Measurements from ENCODE around the gene FADS3. TPM values are rescaled to one million over a fixed set of nuclear protein-coding genes. Genes with fewer than 3 reads are reported as not detected.
A peak's percentile ranks its signal among the peaks of the same experiment; 100 is the strongest.

The FADS3 gene
- total and polyA plus RNA-seq, 2 of the 13 experiments (the other 11 are each of a cell fraction or from before 2014, with no cell fraction given): 13.4 to 23.2 TPM

- TF ChIP-seq, protein P1, sequence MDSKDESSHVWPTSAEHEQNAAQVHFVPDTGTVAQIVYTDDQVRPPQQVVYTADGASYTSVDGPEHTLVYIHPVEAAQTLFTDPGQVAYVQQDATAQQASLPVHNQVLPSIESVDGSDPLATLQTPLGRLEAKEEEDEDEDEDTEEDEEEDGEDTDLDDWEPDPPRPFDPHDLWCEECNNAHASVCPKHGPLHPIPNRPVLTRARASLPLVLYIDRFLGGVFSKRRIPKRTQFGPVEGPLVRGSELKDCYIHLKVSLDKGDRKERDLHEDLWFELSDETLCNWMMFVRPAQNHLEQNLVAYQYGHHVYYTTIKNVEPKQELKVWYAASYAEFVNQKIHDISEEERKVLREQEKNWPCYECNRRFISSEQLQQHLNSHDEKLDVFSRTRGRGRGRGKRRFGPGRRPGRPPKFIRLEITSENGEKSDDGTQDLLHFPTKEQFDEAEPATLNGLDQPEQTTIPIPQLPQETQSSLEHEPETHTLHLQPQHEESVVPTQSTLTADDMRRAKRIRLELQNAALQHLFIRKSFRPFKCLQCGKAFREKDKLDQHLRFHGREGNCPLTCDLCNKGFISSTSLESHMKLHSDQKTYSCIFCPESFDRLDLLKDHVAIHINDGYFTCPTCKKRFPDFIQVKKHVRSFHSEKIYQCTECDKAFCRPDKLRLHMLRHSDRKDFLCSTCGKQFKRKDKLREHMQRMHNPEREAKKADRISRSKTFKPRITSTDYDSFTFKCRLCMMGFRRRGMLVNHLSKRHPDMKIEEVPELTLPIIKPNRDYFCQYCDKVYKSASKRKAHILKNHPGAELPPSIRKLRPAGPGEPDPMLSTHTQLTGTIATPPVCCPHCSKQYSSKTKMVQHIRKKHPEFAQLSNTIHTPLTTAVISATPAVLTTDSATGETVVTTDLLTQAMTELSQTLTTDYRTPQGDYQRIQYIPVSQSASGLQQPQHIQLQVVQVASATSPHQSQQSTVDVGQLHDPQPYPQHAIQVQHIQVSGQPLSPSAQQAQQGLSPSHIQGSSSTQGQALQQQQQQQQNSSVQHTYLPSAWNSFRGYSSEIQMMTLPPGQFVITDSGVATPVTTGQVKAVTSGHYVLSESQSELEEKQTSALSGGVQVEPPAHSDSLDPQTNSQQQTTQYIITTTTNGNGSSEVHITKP (CRISPR knock-in tag; IDR thresholded peaks at IDR 0.05; ENCODE audit: low read depth): peak; percentile 80
- TF ChIP-seq, protein P2, sequence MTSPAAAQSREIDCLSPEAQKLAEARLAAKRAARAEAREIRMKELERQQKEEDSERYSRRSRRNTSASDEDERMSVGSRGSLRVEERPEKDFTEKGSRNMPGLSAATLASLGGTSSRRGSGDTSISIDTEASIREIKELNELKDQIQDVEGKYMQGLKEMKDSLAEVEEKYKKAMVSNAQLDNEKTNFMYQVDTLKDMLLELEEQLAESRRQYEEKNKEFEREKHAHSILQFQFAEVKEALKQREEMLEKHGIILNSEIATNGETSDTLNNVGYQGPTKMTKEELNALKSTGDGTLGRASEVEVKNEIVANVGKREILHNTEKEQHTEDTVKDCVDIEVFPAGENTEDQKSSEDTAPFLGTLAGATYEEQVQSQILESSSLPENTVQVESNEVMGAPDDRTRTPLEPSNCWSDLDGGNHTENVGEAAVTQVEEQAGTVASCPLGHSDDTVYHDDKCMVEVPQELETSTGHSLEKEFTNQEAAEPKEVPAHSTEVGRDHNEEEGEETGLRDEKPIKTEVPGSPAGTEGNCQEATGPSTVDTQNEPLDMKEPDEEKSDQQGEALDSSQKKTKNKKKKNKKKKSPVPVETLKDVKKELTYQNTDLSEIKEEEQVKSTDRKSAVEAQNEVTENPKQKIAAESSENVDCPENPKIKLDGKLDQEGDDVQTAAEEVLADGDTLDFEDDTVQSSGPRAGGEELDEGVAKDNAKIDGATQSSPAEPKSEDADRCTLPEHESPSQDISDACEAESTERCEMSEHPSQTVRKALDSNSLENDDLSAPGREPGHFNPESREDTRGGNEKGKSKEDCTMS (CRISPR knock-in tag; conservative IDR thresholded peaks at IDR 0.05): no peak
- TF ChIP-seq ZKSCAN1 (IDR thresholded peaks at IDR 0.05; ENCODE audit: low read length): no peak
- no peak for TF ChIP-seq RORA (CRISPR knock-in tag; IDR thresholded peaks at IDR 0.05)
- no peak for TF ChIP-seq HNRNPUL1 (IDR thresholded peaks at IDR 0.05; ENCODE audit: low read depth, low read length)
- TF ChIP-seq SUZ12 (IDR thresholded peaks at IDR 0.05; ENCODE audit: low read depth, low read length): no peak
- TF ChIP-seq ZNF883 (CRISPR knock-in tag; IDR thresholded peaks at IDR 0.05; ENCODE audit: not compliant biosample characterization): peak; percentile 64
- 0 out of 2 replicates have a peak, but pooled peaks have one; percentile 7 for TF ChIP-seq ELF3 (CRISPR knock-in tag; IDR thresholded peaks at IDR 0.05)
- TF ChIP-seq ZMYM3 (CRISPR knock-in tag; IDR thresholded peaks at IDR 0.05): no peak; the same call in none of the 2 replicates
- TF ChIP-seq POLR2AphosphoS2 (IDR thresholded peaks at IDR 0.05; ENCODE audit: low read depth, low read length): no peak
- peak; percentile 46; the same call in 1 of the 2 replicates for TF ChIP-seq SP4 (CRISPR knock-in tag; IDR thresholded peaks at IDR 0.05)
- no peak for TF ChIP-seq KLF16 (CRISPR knock-in tag; IDR thresholded peaks at IDR 0.05)
- peak; percentile 95 for TF ChIP-seq U2AF1 (optimal IDR thresholded peaks at IDR 0.05; ENCODE audit: low read depth, low read length)
- TF ChIP-seq, protein P3, sequence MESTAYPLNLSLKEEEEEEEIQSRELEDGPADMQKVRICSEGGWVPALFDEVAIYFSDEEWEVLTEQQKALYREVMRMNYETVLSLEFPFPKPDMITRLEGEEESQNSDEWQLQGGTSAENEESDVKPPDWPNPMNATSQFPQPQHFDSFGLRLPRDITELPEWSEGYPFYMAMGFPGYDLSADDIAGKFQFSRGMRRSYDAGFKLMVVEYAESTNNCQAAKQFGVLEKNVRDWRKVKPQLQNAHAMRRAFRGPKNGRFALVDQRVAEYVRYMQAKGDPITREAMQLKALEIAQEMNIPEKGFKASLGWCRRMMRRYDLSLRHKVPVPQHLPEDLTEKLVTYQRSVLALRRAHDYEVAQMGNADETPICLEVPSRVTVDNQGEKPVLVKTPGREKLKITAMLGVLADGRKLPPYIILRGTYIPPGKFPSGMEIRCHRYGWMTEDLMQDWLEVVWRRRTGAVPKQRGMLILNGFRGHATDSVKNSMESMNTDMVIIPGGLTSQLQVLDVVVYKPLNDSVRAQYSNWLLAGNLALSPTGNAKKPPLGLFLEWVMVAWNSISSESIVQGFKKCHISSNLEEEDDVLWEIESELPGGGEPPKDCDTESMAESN (CRISPR knock-in tag; conservative IDR thresholded peaks at IDR 0.05): no peak; the same call in 1 of the 2 replicates
- TF ChIP-seq, protein P4, sequence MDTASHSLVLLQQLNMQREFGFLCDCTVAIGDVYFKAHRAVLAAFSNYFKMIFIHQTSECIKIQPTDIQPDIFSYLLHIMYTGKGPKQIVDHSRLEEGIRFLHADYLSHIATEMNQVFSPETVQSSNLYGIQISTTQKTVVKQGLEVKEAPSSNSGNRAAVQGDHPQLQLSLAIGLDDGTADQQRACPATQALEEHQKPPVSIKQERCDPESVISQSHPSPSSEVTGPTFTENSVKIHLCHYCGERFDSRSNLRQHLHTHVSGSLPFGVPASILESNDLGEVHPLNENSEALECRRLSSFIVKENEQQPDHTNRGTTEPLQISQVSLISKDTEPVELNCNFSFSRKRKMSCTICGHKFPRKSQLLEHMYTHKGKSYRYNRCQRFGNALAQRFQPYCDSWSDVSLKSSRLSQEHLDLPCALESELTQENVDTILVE (CRISPR knock-in tag; IDR thresholded peaks at IDR 0.05): no peak; the same call in 1 of the 2 replicates
- TF ChIP-seq, protein P5, sequence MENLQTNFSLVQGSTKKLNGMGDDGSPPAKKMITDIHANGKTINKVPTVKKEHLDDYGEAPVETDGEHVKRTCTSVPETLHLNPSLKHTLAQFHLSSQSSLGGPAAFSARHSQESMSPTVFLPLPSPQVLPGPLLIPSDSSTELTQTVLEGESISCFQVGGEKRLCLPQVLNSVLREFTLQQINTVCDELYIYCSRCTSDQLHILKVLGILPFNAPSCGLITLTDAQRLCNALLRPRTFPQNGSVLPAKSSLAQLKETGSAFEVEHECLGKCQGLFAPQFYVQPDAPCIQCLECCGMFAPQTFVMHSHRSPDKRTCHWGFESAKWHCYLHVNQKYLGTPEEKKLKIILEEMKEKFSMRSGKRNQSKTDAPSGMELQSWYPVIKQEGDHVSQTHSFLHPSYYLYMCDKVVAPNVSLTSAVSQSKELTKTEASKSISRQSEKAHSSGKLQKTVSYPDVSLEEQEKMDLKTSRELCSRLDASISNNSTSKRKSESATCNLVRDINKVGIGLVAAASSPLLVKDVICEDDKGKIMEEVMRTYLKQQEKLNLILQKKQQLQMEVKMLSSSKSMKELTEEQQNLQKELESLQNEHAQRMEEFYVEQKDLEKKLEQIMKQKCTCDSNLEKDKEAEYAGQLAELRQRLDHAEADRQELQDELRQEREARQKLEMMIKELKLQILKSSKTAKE (CRISPR knock-in tag; IDR thresholded peaks at IDR 0.05; ENCODE audit: borderline replicate concordance): no peak
Observed at GRCh38 chr11:61923166-61924063, 32.1 kb upstream of the FADS3 start (continued).
